SK-N-MC (cell line): ENCODE results near the gene IFNG-AS1.

Experiments
- EZH2 ChIP-seq: fragments of 200-600 bp; sonication (generic); IDR thresholded peaks from one replicate; pipeline ENCODE4 v1.6.1; 2017; ENCODE audit warnings: antibody characterized with exemption
- POLR2AphosphoS5 ChIP-seq: IDR thresholded peaks from 2 replicates; pipeline ENCODE4 v1.6.1; 2012; ENCODE audit warnings: mild to moderate bottlenecking, low read depth, low read length, borderline replicate concordance

DNA sequence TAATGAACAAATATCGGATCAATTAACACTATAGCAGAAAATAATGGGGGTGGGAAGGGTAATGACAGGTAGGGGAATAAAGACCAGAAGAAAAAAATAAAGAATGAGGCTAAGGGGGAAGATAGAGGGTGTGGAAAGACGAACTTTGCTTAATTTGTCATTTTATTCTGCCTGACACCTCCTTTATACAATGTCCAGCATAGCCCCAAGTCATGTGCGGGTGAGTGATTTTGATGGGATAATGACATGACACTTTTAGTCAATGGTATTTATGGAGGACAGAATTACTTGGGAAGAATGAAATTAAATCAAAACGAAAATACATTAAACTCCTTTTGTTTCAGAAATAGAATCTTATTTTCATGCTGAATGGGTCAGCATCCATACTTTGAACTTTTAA, 20.5 kb upstream of the IFNG-AS1 start:
- TF ChIP-seq EZH2 (no peak), POLR2AphosphoS5 (no peak)
